K562 (cell line): ENCODE data around the gene DOLK. TPM values are rescaled to one million over a fixed set of nuclear protein-coding genes. Genes with fewer than 3 reads are reported as not detected.
A peak's percentile ranks its signal among the peaks of the same experiment; 100 is the strongest.

ENCODE experiments used
- ARID4B ChIP-seq: sonication (generic); formaldehyde crosslinking; IDR thresholded peaks from 2 replicates; pipeline ENCODE4 v1.8.0; 2022; ENCODE audit warnings: mild to moderate bottlenecking, missing genetic modification reagents
- ATF3 ChIP-seq, 2 experiments: fragments of 450-650 bp in 1 of 2; sonication (generic) in 1 of 2; formaldehyde crosslinking in 1 of 2; IDR thresholded peaks in 1 of 2; conservative IDR thresholded peaks in 1 of 2; 2 replicates each; pipeline versions ENCODE4 v1.6.1 to v1.8.1; 2016 to 2023; ENCODE audit warnings: mild to moderate bottlenecking in 2 of 2, moderate library complexity in 2 of 2, inconsistent platforms in 1 of 2, missing genetic modification reagents in 1 of 2
- BHLHE40 ChIP-seq: IDR thresholded peaks from 2 replicates; pipeline ENCODE4 v1.6.1; 2011; ENCODE audit warnings: low read length, improper control_type of control experiment
- CBFA2T2 ChIP-seq: fragments of 450-650 bp; conservative IDR thresholded peaks from 2 replicates; pipeline ENCODE4 v1.6.1; 2017; ENCODE audit warnings: mild to moderate bottlenecking
- CBX8 ChIP-seq: fragments of 200-600 bp; sonication (generic); IDR thresholded peaks from 2 replicates; pipeline ENCODE4 v1.6.1; 2012; ENCODE audit warnings: borderline replicate concordance, mixed run types, low read depth, mild to moderate bottlenecking, moderate library complexity, mixed read lengths, low read length, control low read depth, inconsistent platforms; ENCODE audit not compliant: poor library complexity, severe bottlenecking; ENCODE audit errors: extremely low read depth
- DACH1 ChIP-seq: fragments of 450-650 bp; IDR thresholded peaks from 2 replicates; pipeline ENCODE4 v1.6.1; 2018; ENCODE audit not compliant: partially characterized antibody
- ETV1 ChIP-seq: fragments of 450-650 bp; conservative IDR thresholded peaks from 2 replicates; pipeline ENCODE4 v1.6.1; 2016; ENCODE audit warnings: missing genetic modification characterization, control low read depth, low read depth, missing compliant biosample characterization
- EZH2 ChIP-seq: IDR thresholded peaks from 2 replicates; pipeline ENCODE4 v1.6.1; 2012; ENCODE audit warnings: low read depth, mild to moderate bottlenecking, inconsistent platforms, low read length, borderline replicate concordance
- GTF2E2 ChIP-seq: fragments of 200-800 bp; sonication (Bioruptor generic); IDR thresholded peaks from 2 replicates; pipeline ENCODE4 v1.6.1; 2016; ENCODE audit warnings: missing genetic modification characterization, missing compliant biosample characterization
- IRF2 ChIP-seq: sonication (generic); formaldehyde crosslinking; IDR thresholded peaks from 2 replicates; pipeline ENCODE4 v1.8.1; 2022; ENCODE audit warnings: mild to moderate bottlenecking, missing genetic modification reagents
- JUN ChIP-seq, 2 experiments: sonication (generic) in 1 of 2; formaldehyde crosslinking in 1 of 2; IDR thresholded peaks; 2 replicates each; pipeline versions ENCODE4 v1.6.1 to v1.8.0; 2012 to 2022; ENCODE audit warnings: borderline replicate concordance in 2 of 2, mild to moderate bottlenecking in 2 of 2, improper control_type of control experiment in 1 of 2, low read depth in 1 of 2, low read length in 1 of 2, missing genetic modification reagents in 1 of 2
- KHSRP ChIP-seq: fragments of 450-650 bp; IDR thresholded peaks from 2 replicates; pipeline ENCODE4 v1.6.1; 2017
- NCOA4 ChIP-seq: fragments of 450-650 bp; IDR thresholded peaks from 2 replicates; pipeline ENCODE4 v1.6.1; 2018; ENCODE audit warnings: mild to moderate bottlenecking; ENCODE audit not compliant: partially characterized antibody
- PML ChIP-seq: IDR thresholded peaks from 2 replicates; pipeline ENCODE4 v1.6.1; 2012; ENCODE audit warnings: low read length, inconsistent platforms
- RAD51 ChIP-seq: fragments of 450-650 bp; IDR thresholded peaks from 2 replicates; pipeline ENCODE4 v1.7.1; 2016; ENCODE audit warnings: low read depth, mild to moderate bottlenecking, borderline replicate concordance
- SIN3B ChIP-seq: fragments of 450-650 bp; IDR thresholded peaks from 2 replicates; pipeline ENCODE4 v1.6.1; 2017; ENCODE audit warnings: low read depth, mild to moderate bottlenecking, moderate library complexity
- SMARCE1 ChIP-seq: fragments of 450-650 bp; IDR thresholded peaks from 2 replicates; pipeline ENCODE4 v1.7.1; 2016; ENCODE audit warnings: mild to moderate bottlenecking
- TARDBP ChIP-seq: fragments of 450-650 bp; IDR thresholded peaks from 2 replicates; pipeline ENCODE4 v1.6.1; 2016
- TFAM ChIP-seq: fragments of 250-450 bp; sonication (Bioruptor Pico); conservative IDR thresholded peaks from 2 replicates; pipeline ENCODE4 v1.5.0; 2021; ENCODE audit warnings: mild to moderate bottlenecking, moderate library complexity
- ZBTB26 ChIP-seq: fragments of 450-650 bp; formaldehyde crosslinking; IDR thresholded peaks from 2 replicates; pipeline ENCODE4 v1.4.0; 2022; ENCODE audit warnings: missing genetic modification characterization
- ZNF217 ChIP-seq: sonication (generic); formaldehyde crosslinking; IDR thresholded peaks from 2 replicates; pipeline ENCODE4 v1.8.0; 2022; ENCODE audit warnings: mild to moderate bottlenecking, missing genetic modification reagents
- ZNF316 ChIP-seq: fragments of 450-650 bp; IDR thresholded peaks from 2 replicates; pipeline ENCODE4 v1.6.1; 2016
- polyA plus RNA-seq, 8 experiments: library from polyadenylated mRNA; depleted of rRNA in 4 of 8; stranded (reverse) in 5 of 8; unstranded in 3 of 8; fragments of >200 nt; fragmentation: Nextera tagmentation in 2 of 8; fragmentation: Illumina TruSeq in 1 of 8; extraction: Ambion mirVana in 2 of 8; extraction: Trizol in 1 of 8; gene quantifications; 2 replicates each; pipeline versions ENCODE4 v1.2.1 to v1.2.3, GENCODE V29; 2011 to 2014; ENCODE audit warnings: inconsistent platforms in 1 of 8, missing spikeins in 1 of 8
- total RNA-seq, 7 experiments: library from RNA; depleted of rRNA in 6 of 7; stranded (reverse); fragments of >200 nt in 6 of 7; fragmentation: Illumina TruSeq in 2 of 7; extraction: Trizol in 2 of 7; gene quantifications; 2 replicates each; pipeline versions ENCODE4 v1.2.1 to v1.2.3, GENCODE V29; 2011 to 2021; ENCODE audit warnings: low replicate concordance in 1 of 7

The DOLK gene
- total and polyA plus RNA-seq, 9 of the 15 experiments (the other 6 are each of a cell fraction or from before 2014, with no cell fraction given): 2.6 to 14.2 (median 11.7) TPM

- peak; percentile 68 for TF ChIP-seq ARID4B
- no peak; the same call in 1 of the 2 replicates for TF ChIP-seq ZNF316
- no peak for TF ChIP-seq ZBTB26 (CRISPR knock-in tag)
- TF ChIP-seq NCOA4: no peak
- TF ChIP-seq TFAM (CRISPR knock-in tag): no peak
- no peak for TF ChIP-seq ZNF217 (CRISPR knock-in tag)
- TF ChIP-seq DACH1: no peak
- peak; percentile 95 for TF ChIP-seq BHLHE40
- peak; percentile 92 for TF ChIP-seq SIN3B
- peak; percentile 98 for TF ChIP-seq CBFA2T2
- no peak; the same call in 1 of the 2 replicates for TF ChIP-seq KHSRP
- no peak for TF ChIP-seq TARDBP
- peak; percentile 85; the same call in 1 of the 2 replicates for TF ChIP-seq GTF2E2 (tag)
- TF ChIP-seq PML: peak; percentile 85; the same call in 1 of the 2 replicates
- no peak for TF ChIP-seq IRF2 (CRISPR knock-in tag)
- TF ChIP-seq SMARCE1: no peak
- TF ChIP-seq JUN (IDR thresholded peaks at IDR 0.05; ENCODE audit: borderline replicate concordance, low read depth, low read length): peak; percentile 79; the same call in 1 of the 2 replicates
- TF ChIP-seq JUN (CRISPR knock-in tag; IDR thresholded peaks at IDR 0.05; ENCODE audit: borderline replicate concordance): no peak
- no peak for TF ChIP-seq CBX8
- peak; percentile 100 for TF ChIP-seq RAD51
- TF ChIP-seq ETV1 (tag): no peak
- peak; percentile 69 for TF ChIP-seq ATF3 (IDR thresholded peaks at IDR 0.05)
- no peak for TF ChIP-seq ATF3 (CRISPR knock-in tag; conservative IDR thresholded peaks at IDR 0.05)
- no peak for TF ChIP-seq EZH2
These were observed at the start of gene DOLK, which contains the start of gene NUP188 (continued) for GRCh38 chr9:128947527-128948301.
